A673 (cell line): ENCODE data around the gene ZNF584.

Experiments
- EZH2 ChIP-seq: fragments of 200-600 bp; sonication (generic); IDR thresholded peaks from 2 replicates; pipeline ENCODE4 v1.6.1; 2017; ENCODE audit warnings: borderline replicate concordance, low read depth, mild to moderate bottlenecking, mixed read lengths, antibody characterized with exemption, low read length; ENCODE audit not compliant: poor library complexity, severe bottlenecking
- TF ChIP-seq, protein P1 (sequence below): fragments of 300-800, 200-600 bp; sonication (generic); conservative IDR thresholded peaks from 2 replicates; pipeline ENCODE4 v1.5.1; 2017; ENCODE audit warnings: low read depth, mild to moderate bottlenecking, antibody characterized with exemption, low read length, moderate library complexity, mixed read lengths

GRCh38 chr19:58394821-58395219 is 13.6 kb upstream of the ZNF584 start:
- TF ChIP-seq, protein P1, sequence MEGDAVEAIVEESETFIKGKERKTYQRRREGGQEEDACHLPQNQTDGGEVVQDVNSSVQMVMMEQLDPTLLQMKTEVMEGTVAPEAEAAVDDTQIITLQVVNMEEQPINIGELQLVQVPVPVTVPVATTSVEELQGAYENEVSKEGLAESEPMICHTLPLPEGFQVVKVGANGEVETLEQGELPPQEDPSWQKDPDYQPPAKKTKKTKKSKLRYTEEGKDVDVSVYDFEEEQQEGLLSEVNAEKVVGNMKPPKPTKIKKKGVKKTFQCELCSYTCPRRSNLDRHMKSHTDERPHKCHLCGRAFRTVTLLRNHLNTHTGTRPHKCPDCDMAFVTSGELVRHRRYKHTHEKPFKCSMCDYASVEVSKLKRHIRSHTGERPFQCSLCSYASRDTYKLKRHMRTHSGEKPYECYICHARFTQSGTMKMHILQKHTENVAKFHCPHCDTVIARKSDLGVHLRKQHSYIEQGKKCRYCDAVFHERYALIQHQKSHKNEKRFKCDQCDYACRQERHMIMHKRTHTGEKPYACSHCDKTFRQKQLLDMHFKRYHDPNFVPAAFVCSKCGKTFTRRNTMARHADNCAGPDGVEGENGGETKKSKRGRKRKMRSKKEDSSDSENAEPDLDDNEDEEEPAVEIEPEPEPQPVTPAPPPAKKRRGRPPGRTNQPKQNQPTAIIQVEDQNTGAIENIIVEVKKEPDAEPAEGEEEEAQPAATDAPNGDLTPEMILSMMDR: no peak
- TF ChIP-seq EZH2: no peak
